Frontal cortex (tissue), 4 donors: ENCODE results near the gene ERG. TPM values are rescaled to one million over a fixed set of nuclear protein-coding genes. Genes with fewer than 3 reads are reported as not detected.

Experiments
- DNase-seq, 2 donors: peaks; one replicate each; pipeline ENCODE4 v3.0.0; 2012; ENCODE audit warnings: low spot score in 2 of 2
- FAIRE-seq: peaks from 2 replicates; lab custom pipeline; 2012; peaks lifted over from hg19 to GRCh38; lab: Jason Lieb, UNC
- total RNA-seq: library from RNA; depleted of rRNA; stranded (reverse); fragments of >200 nt; gene quantifications from one replicate; pipeline ENCODE4 v1.2.3, GENCODE V29; 2014
- donor health status: control.
- donor health status: control.
- donor health status: control.

The ERG gene
- total RNA-seq, 1 donor from 2014 or later, result 0.82 TPM

- no peak for FAIRE-seq
Measured at GRCh38 chr21:38500073-38500472, 1.8 kb upstream of the ERG start.

GRCh38 chr21:38499296-38499695 lies 1.0 kb upstream of the ERG start:
- FAIRE-seq (no peak), DNase-seq (no peak)

More at GRCh38 chr21:38500073-38500472, 1.8 kb upstream of the ERG start:
- no peak for DNase-seq

GRCh38 chr21:38496224-38496623 lies 2.1 kb downstream of the ERG start:
- DNase-seq (no peak), FAIRE-seq (no peak)

- FAIRE-seq (no peak), DNase-seq (no peak)
Measured at GRCh38 chr21:38495696-38496095, 2.6 kb downstream of the ERG start.

- DNase-seq, result no peak
- FAIRE-seq, result no peak
Measured at GRCh38 chr21:38495242-38495641, 3.0 kb downstream of the ERG start.

- no peak for FAIRE-seq
- DNase-seq, result no peak
Measured at GRCh38 chr21:38494703-38495102, 3.6 kb downstream of the ERG start.

GRCh38 chr21:38494251-38494642 lies 4.0 kb downstream of the ERG start:
- FAIRE-seq, result no peak
- DNase-seq, result no peak

GRCh38 chr21:38493549-38494250 lies 4.6 kb downstream of the ERG start:
- DNase-seq, result no peak
- no peak for FAIRE-seq

GRCh38 chr21:38492007-38492406 lies 6.3 kb downstream of the ERG start:
- FAIRE-seq (no peak), DNase-seq (no peak)

- DNase-seq (no peak), FAIRE-seq (no peak)
Measured at GRCh38 chr21:38491536-38491935, 6.7 kb downstream of the ERG start.

GRCh38 chr21:38490411-38491020 lies 7.8 kb downstream of the ERG start:
- no peak for DNase-seq
- no peak for FAIRE-seq

- FAIRE-seq (no peak), DNase-seq (no peak)
Measured at GRCh38 chr21:38489729-38490128, 8.5 kb downstream of the ERG start.

- FAIRE-seq, result no peak
- DNase-seq, result no peak
Measured at GRCh38 chr21:38489271-38489652, 9.0 kb downstream of the ERG start.

GRCh38 chr21:38488640-38489270 lies 9.5 kb downstream of the ERG start:
- FAIRE-seq (no peak), DNase-seq (no peak)

- FAIRE-seq (no peak), DNase-seq (no peak)
Measured at GRCh38 chr21:38487901-38488639, 10.2 kb downstream of the ERG start.

- DNase-seq, result no peak
- no peak for FAIRE-seq
Measured at GRCh38 chr21:38486706-38487105, 11.6 kb downstream of the ERG start.

- DNase-seq (no peak), FAIRE-seq (no peak)
Measured at GRCh38 chr21:38486221-38486620, 12.1 kb downstream of the ERG start.

- no peak for FAIRE-seq
Measured at GRCh38 chr21:38479641-38480525, 18.4 kb downstream of the ERG start.

GRCh38 chr21:38478782-38479181 lies 19.5 kb downstream of the ERG start:
- FAIRE-seq (no peak), DNase-seq (no peak)

More at GRCh38 chr21:38479641-38480525, 18.4 kb downstream of the ERG start:
- DNase-seq, result no peak

GRCh38 chr21:38477226-38477625 lies 21.1 kb downstream of the ERG start:
- DNase-seq, result no peak
- FAIRE-seq, result no peak
